HEK293 (cell line): ENCODE results near the gene PTX4.
A peak's percentile ranks its signal among the peaks of the same experiment; 100 is the strongest.

Experiments used
- HOXA7 ChIP-seq: sonication (generic); formaldehyde crosslinking; IDR thresholded peaks from 2 replicates; pipeline ENCODE4 v1.8.1; 2022; ENCODE audit warnings: missing genetic modification reagents, borderline replicate concordance
- SP2 ChIP-seq: fragments of 450-650 bp; formaldehyde crosslinking; IDR thresholded peaks from 2 replicates; pipeline ENCODE4 v1.5.1; 2016; ENCODE audit warnings: missing biosample characterization, missing genetic modification characterization
- ZBTB20 ChIP-seq: fragments of 450-650 bp; formaldehyde crosslinking; IDR thresholded peaks from 2 replicates; pipeline ENCODE4 v1.5.1; 2016; ENCODE audit warnings: missing biosample characterization, missing genetic modification characterization
- ZBTB6 ChIP-seq: fragments of 450-650 bp; formaldehyde crosslinking; IDR thresholded peaks from 2 replicates; pipeline ENCODE4 v1.5.1; 2017; ENCODE audit warnings: missing biosample characterization, missing genetic modification characterization
- ZEB2 ChIP-seq: fragments of 450-650 bp; formaldehyde crosslinking; IDR thresholded peaks from 2 replicates; pipeline ENCODE4 v1.5.1; 2016; ENCODE audit warnings: missing biosample characterization, missing genetic modification characterization
- ZNF138 ChIP-seq: fragments of 450-650 bp; formaldehyde crosslinking; IDR thresholded peaks from 2 replicates; pipeline ENCODE4 v1.5.1; 2016; ENCODE audit warnings: missing biosample characterization, missing genetic modification characterization, borderline replicate concordance
- ZNF140 ChIP-seq: fragments of 450-650 bp; formaldehyde crosslinking; IDR thresholded peaks from 2 replicates; pipeline ENCODE4 v1.5.1; 2016; ENCODE audit warnings: missing biosample characterization, missing genetic modification characterization
- ZNF146 ChIP-seq: fragments of 450-650 bp; formaldehyde crosslinking; IDR thresholded peaks from 2 replicates; pipeline ENCODE4 v1.5.1; 2016; ENCODE audit warnings: missing biosample characterization, missing genetic modification characterization
- ZNF398 ChIP-seq: fragments of 450-650 bp; formaldehyde crosslinking; IDR thresholded peaks from 2 replicates; pipeline ENCODE4 v1.5.1; 2017; ENCODE audit warnings: missing biosample characterization, missing genetic modification characterization
- ZNF580 ChIP-seq: fragments of 450-650 bp; formaldehyde crosslinking; IDR thresholded peaks from 2 replicates; pipeline ENCODE4 v1.5.1; 2016; ENCODE audit warnings: missing biosample characterization, missing genetic modification characterization
- ZNF658 ChIP-seq: fragments of 450-650 bp; formaldehyde crosslinking; IDR thresholded peaks from 2 replicates; pipeline ENCODE4; 2016; ENCODE audit warnings: missing biosample characterization, missing genetic modification characterization
- ZNF76 ChIP-seq: fragments of 450-650 bp; formaldehyde crosslinking; IDR thresholded peaks from 2 replicates; pipeline ENCODE4; 2016; ENCODE audit warnings: low read depth, missing biosample characterization, missing genetic modification characterization, borderline replicate concordance
- ZNF776 ChIP-seq: fragments of 450-650 bp; formaldehyde crosslinking; IDR thresholded peaks from 2 replicates; pipeline ENCODE4 v1.5.0; 2017; ENCODE audit warnings: missing biosample characterization, missing genetic modification characterization, borderline replicate concordance
- ZNF837 ChIP-seq: fragments of 450-650 bp; formaldehyde crosslinking; IDR thresholded peaks from 2 replicates; pipeline ENCODE4 v1.5.1; 2016; ENCODE audit warnings: missing biosample characterization, missing genetic modification characterization
- TF ChIP-seq, protein P1 (sequence below): fragments of 450-650 bp; formaldehyde crosslinking; IDR thresholded peaks from 2 replicates; pipeline ENCODE4 v1.5.1; 2017; ENCODE audit warnings: missing biosample characterization, missing genetic modification characterization
- TF ChIP-seq, protein P2 (sequence below): fragments of 450-650 bp; formaldehyde crosslinking; conservative IDR thresholded peaks from 2 replicates; pipeline ENCODE4 v1.5.1; 2016; ENCODE audit warnings: low read depth, missing biosample characterization, missing genetic modification characterization
- TF ChIP-seq, protein P3 (sequence below): fragments of 450-650 bp; formaldehyde crosslinking; IDR thresholded peaks from 2 replicates; pipeline ENCODE4 v1.5.1; 2017; ENCODE audit warnings: missing biosample characterization, missing genetic modification characterization
- TF ChIP-seq, protein P4 (sequence below): fragments of 450-650 bp; formaldehyde crosslinking; IDR thresholded peaks from 2 replicates; pipeline ENCODE4 v1.5.1; 2016; ENCODE audit warnings: missing biosample characterization, missing genetic modification characterization
- TF ChIP-seq, protein P5 (sequence below): fragments of 450-650 bp; formaldehyde crosslinking; IDR thresholded peaks from 2 replicates; pipeline ENCODE4 v1.5.1; 2017; ENCODE audit warnings: missing biosample characterization, missing genetic modification characterization
- TF ChIP-seq, protein P6 (sequence below): fragments of 450-650 bp; formaldehyde crosslinking; IDR thresholded peaks from 2 replicates; pipeline ENCODE4 v1.5.1; 2016; ENCODE audit warnings: missing biosample characterization, missing genetic modification characterization

Gene PTX4

GRCh38 chr16:1474796-1475551, 13.8 kb downstream of the PTX4 start, which contains the start of gene CLCN7 (continued):
- TF ChIP-seq ZBTB6 (tag by site-specific recombination), result 0 out of 2 replicates have a peak, but pooled peaks have one; percentile 13
- no peak for TF ChIP-seq ZNF837 (tag by site-specific recombination)
- TF ChIP-seq, protein P1, sequence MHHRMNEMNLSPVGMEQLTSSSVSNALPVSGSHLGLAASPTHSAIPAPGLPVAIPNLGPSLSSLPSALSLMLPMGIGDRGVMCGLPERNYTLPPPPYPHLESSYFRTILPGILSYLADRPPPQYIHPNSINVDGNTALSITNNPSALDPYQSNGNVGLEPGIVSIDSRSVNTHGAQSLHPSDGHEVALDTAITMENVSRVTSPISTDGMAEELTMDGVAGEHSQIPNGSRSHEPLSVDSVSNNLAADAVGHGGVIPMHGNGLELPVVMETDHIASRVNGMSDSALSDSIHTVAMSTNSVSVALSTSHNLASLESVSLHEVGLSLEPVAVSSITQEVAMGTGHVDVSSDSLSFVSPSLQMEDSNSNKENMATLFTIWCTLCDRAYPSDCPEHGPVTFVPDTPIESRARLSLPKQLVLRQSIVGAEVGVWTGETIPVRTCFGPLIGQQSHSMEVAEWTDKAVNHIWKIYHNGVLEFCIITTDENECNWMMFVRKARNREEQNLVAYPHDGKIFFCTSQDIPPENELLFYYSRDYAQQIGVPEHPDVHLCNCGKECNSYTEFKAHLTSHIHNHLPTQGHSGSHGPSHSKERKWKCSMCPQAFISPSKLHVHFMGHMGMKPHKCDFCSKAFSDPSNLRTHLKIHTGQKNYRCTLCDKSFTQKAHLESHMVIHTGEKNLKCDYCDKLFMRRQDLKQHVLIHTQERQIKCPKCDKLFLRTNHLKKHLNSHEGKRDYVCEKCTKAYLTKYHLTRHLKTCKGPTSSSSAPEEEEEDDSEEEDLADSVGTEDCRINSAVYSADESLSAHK (tag by site-specific recombination), result no peak
- peak; percentile 62; the same call in 1 of the 2 replicates for TF ChIP-seq ZNF580 (tag by site-specific recombination)
- TF ChIP-seq HOXA7 (CRISPR knock-in tag), result no peak
- TF ChIP-seq ZNF146 (tag by site-specific recombination), result peak; percentile 51; the same call in 1 of the 2 replicates
- 0 out of 2 replicates have a peak, but pooled peaks have one; percentile 14 for TF ChIP-seq ZNF398 (tag by site-specific recombination)
- TF ChIP-seq ZNF76 (tag by site-specific recombination), result peak; percentile 93
- TF ChIP-seq, protein P2, sequence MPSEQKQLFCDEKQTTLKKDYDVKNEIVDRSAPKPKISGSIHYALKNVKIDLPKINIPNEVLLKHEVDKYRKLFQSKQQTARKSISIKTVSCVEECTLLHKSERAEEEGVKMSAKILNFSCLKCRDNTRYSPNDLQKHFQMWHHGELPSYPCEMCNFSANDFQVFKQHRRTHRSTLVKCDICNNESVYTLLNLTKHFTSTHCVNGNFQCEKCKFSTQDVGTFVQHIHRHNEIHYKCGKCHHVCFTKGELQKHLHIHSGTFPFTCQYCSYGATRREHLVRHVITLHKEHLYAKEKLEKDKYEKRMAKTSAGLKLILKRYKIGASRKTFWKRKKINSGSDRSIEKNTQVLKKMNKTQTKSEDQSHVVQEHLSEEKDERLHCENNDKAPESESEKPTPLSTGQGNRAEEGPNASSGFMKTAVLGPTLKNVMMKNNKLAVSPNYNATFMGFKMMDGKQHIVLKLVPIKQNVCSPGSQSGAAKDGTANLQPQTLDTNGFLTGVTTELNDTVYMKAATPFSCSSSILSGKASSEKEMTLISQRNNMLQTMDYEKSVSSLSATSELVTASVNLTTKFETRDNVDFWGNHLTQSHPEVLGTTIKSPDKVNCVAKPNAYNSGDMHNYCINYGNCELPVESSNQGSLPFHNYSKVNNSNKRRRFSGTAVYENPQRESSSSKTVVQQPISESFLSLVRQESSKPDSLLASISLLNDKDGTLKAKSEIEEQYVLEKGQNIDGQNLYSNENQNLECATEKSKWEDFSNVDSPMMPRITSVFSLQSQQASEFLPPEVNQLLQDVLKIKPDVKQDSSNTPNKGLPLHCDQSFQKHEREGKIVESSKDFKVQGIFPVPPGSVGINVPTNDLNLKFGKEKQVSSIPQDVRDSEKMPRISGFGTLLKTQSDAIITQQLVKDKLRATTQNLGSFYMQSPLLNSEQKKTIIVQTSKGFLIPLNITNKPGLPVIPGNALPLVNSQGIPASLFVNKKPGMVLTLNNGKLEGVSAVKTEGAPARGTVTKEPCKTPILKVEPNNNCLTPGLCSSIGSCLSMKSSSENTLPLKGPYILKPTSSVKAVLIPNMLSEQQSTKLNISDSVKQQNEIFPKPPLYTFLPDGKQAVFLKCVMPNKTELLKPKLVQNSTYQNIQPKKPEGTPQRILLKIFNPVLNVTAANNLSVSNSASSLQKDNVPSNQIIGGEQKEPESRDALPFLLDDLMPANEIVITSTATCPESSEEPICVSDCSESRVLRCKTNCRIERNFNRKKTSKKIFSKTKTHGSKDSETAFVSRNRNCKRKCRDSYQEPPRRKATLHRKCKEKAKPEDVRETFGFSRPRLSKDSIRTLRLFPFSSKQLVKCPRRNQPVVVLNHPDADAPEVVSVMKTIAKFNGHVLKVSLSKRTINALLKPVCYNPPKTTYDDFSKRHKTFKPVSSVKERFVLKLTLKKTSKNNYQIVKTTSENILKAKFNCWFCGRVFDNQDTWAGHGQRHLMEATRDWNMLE (tag by site-specific recombination), result no peak
- no peak for TF ChIP-seq ZNF776 (tag by site-specific recombination)
- TF ChIP-seq, protein P3, sequence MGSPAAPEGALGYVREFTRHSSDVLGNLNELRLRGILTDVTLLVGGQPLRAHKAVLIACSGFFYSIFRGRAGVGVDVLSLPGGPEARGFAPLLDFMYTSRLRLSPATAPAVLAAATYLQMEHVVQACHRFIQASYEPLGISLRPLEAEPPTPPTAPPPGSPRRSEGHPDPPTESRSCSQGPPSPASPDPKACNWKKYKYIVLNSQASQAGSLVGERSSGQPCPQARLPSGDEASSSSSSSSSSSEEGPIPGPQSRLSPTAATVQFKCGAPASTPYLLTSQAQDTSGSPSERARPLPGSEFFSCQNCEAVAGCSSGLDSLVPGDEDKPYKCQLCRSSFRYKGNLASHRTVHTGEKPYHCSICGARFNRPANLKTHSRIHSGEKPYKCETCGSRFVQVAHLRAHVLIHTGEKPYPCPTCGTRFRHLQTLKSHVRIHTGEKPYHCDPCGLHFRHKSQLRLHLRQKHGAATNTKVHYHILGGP (tag by site-specific recombination), result no peak
- TF ChIP-seq ZNF658, result no peak
- TF ChIP-seq ZBTB20, result peak; percentile 84
- TF ChIP-seq SP2 (tag by site-specific recombination), result no peak
- TF ChIP-seq, protein P4, sequence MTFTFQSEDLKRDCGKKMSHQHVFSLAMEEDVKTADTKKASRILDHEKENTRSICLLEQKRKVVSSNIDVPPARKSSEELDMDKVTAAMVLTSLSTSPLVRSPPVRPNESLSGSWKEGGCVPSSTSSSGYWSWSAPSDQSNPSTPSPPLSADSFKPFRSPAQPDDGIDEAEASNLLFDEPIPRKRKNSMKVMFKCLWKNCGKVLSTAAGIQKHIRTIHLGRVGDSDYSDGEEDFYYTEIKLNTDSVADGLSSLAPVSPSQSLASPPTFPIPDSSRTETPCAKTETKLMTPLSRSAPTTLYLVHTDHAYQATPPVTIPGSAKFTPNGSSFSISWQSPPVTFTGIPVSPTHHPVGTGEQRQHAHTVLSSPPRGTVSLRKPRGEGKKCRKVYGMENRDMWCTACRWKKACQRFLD (tag by site-specific recombination), result peak; percentile 99
- TF ChIP-seq ZEB2 (tag by site-specific recombination), result 0 out of 2 replicates have a peak, but pooled peaks have one; percentile 30
- TF ChIP-seq, protein P5, sequence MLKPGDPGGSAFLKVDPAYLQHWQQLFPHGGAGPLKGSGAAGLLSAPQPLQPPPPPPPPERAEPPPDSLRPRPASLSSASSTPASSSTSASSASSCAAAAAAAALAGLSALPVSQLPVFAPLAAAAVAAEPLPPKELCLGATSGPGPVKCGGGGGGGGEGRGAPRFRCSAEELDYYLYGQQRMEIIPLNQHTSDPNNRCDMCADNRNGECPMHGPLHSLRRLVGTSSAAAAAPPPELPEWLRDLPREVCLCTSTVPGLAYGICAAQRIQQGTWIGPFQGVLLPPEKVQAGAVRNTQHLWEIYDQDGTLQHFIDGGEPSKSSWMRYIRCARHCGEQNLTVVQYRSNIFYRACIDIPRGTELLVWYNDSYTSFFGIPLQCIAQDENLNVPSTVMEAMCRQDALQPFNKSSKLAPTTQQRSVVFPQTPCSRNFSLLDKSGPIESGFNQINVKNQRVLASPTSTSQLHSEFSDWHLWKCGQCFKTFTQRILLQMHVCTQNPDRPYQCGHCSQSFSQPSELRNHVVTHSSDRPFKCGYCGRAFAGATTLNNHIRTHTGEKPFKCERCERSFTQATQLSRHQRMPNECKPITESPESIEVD, result no peak
- TF ChIP-seq, protein P6, sequence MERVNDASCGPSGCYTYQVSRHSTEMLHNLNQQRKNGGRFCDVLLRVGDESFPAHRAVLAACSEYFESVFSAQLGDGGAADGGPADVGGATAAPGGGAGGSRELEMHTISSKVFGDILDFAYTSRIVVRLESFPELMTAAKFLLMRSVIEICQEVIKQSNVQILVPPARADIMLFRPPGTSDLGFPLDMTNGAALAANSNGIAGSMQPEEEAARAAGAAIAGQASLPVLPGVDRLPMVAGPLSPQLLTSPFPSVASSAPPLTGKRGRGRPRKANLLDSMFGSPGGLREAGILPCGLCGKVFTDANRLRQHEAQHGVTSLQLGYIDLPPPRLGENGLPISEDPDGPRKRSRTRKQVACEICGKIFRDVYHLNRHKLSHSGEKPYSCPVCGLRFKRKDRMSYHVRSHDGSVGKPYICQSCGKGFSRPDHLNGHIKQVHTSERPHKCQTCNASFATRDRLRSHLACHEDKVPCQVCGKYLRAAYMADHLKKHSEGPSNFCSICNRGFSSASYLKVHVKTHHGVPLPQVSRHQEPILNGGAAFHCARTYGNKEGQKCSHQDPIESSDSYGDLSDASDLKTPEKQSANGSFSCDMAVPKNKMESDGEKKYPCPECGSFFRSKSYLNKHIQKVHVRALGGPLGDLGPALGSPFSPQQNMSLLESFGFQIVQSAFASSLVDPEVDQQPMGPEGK (tag by site-specific recombination), result peak; percentile 76
- TF ChIP-seq ZNF140 (tag by site-specific recombination), result no peak
- TF ChIP-seq ZNF138 (tag by site-specific recombination), result no peak
